ENCODE data around the gene SGSM2. TPM values are rescaled to one million over a fixed set of nuclear protein-coding genes. Genes with fewer than 3 reads are reported as not detected.

The SGSM2 gene
- polyA plus RNA-seq, 1 donor from 2014 or later = 222 TPM

- Histone ChIP-seq H3K27ac (ENCODE audit: low read length) (no peak overlapping the region), H3K27me3 (ENCODE audit: insufficient read depth, low read depth, low read length) (no peaks in the 10 kb centered on the region), H3F3A (ENCODE audit: insufficient read depth, low read length, poor library complexity, severe bottlenecking) (no peaks in the 10 kb centered on the region), H2AFZ (ENCODE audit: low read depth, low read length) (no peak overlapping the region), H3K4me3 (ENCODE audit: low read length) (no peak overlapping the region), H3K9me2 (ENCODE audit: insufficient read depth, low read length) (no peaks in the 10 kb centered on the region), H3K4me2 (ENCODE audit: low read length) (no peak overlapping the region), H3K79me2 (replicated peaks; ENCODE audit: insufficient read depth, low read length) (no peaks in the 10 kb centered on the region), H3K9ac (ENCODE audit: low read length) (no peak overlapping the region), H3K9me3 (ENCODE audit: low read length) (no peaks in the 10 kb centered on the region), H3K36me3 (ENCODE audit: insufficient read depth, low read length) (no peaks in the 10 kb centered on the region), H4K20me1 (ENCODE audit: insufficient read depth) (no peaks in the 10 kb centered on the region)
- TF ChIP-seq, protein P1, sequence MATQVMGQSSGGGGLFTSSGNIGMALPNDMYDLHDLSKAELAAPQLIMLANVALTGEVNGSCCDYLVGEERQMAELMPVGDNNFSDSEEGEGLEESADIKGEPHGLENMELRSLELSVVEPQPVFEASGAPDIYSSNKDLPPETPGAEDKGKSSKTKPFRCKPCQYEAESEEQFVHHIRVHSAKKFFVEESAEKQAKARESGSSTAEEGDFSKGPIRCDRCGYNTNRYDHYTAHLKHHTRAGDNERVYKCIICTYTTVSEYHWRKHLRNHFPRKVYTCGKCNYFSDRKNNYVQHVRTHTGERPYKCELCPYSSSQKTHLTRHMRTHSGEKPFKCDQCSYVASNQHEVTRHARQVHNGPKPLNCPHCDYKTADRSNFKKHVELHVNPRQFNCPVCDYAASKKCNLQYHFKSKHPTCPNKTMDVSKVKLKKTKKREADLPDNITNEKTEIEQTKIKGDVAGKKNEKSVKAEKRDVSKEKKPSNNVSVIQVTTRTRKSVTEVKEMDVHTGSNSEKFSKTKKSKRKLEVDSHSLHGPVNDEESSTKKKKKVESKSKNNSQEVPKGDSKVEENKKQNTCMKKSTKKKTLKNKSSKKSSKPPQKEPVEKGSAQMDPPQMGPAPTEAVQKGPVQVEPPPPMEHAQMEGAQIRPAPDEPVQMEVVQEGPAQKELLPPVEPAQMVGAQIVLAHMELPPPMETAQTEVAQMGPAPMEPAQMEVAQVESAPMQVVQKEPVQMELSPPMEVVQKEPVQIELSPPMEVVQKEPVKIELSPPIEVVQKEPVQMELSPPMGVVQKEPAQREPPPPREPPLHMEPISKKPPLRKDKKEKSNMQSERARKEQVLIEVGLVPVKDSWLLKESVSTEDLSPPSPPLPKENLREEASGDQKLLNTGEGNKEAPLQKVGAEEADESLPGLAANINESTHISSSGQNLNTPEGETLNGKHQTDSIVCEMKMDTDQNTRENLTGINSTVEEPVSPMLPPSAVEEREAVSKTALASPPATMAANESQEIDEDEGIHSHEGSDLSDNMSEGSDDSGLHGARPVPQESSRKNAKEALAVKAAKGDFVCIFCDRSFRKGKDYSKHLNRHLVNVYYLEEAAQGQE (IDR thresholded peaks at IDR 0.05; ENCODE audit: borderline replicate concordance) = no peak
- TF ChIP-seq TAF1 (IDR thresholded peaks at IDR 0.05; ENCODE audit: low read depth) (no peak), EP300 (conservative IDR thresholded peaks at IDR 0.05; ENCODE audit: poor library complexity, severe bottlenecking) (no peak), RAD21 (conservative IDR thresholded peaks at IDR 0.05) (no peak), SMC3 (conservative IDR thresholded peaks at IDR 0.05; ENCODE audit: poor library complexity) (no peak), MXI1 (conservative IDR thresholded peaks at IDR 0.05; ENCODE audit: poor library complexity, severe bottlenecking) (no peak), POLR2AphosphoS5 (IDR thresholded peaks at IDR 0.05) (no peak), EZH2 (IDR thresholded peaks at IDR 0.05; ENCODE audit: borderline replicate concordance, insufficient read depth, low read length, poor library complexity, severe bottlenecking) (no peak)
- TF ChIP-seq, protein P2, sequence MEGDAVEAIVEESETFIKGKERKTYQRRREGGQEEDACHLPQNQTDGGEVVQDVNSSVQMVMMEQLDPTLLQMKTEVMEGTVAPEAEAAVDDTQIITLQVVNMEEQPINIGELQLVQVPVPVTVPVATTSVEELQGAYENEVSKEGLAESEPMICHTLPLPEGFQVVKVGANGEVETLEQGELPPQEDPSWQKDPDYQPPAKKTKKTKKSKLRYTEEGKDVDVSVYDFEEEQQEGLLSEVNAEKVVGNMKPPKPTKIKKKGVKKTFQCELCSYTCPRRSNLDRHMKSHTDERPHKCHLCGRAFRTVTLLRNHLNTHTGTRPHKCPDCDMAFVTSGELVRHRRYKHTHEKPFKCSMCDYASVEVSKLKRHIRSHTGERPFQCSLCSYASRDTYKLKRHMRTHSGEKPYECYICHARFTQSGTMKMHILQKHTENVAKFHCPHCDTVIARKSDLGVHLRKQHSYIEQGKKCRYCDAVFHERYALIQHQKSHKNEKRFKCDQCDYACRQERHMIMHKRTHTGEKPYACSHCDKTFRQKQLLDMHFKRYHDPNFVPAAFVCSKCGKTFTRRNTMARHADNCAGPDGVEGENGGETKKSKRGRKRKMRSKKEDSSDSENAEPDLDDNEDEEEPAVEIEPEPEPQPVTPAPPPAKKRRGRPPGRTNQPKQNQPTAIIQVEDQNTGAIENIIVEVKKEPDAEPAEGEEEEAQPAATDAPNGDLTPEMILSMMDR (IDR thresholded peaks at IDR 0.05; ENCODE audit: poor library complexity, severe bottlenecking) = no peak
Measured at GRCh38 chr17:2362416-2362815, 25.1 kb downstream of the SGSM2 start.

GRCh38 chr17:2362881-2363280, 25.6 kb downstream of the SGSM2 start:
- Histone ChIP-seq H3K4me2 (ENCODE audit: low read length) (no peak overlapping the region), H2AFZ (ENCODE audit: low read depth, low read length) (no peak overlapping the region), H3K9me3 (ENCODE audit: low read length) (no peaks in the 10 kb centered on the region), H3K4me3 (ENCODE audit: low read length) (no peak overlapping the region), H3K36me3 (ENCODE audit: insufficient read depth, low read length) (no peaks in the 10 kb centered on the region), H4K20me1 (ENCODE audit: insufficient read depth) (no peaks in the 10 kb centered on the region), H3K79me2 (replicated peaks; ENCODE audit: insufficient read depth, low read length) (no peaks in the 10 kb centered on the region), H3K27ac (ENCODE audit: low read length) (no peak overlapping the region), H3K9me2 (ENCODE audit: insufficient read depth, low read length) (no peaks in the 10 kb centered on the region), H3F3A (ENCODE audit: insufficient read depth, low read length, poor library complexity, severe bottlenecking) (no peaks in the 10 kb centered on the region), H3K27me3 (ENCODE audit: insufficient read depth, low read depth, low read length) (no peaks in the 10 kb centered on the region), H3K9ac (ENCODE audit: low read length) (no peak overlapping the region)
- TF ChIP-seq POLR2AphosphoS5 (IDR thresholded peaks at IDR 0.05) (no peak), SMC3 (conservative IDR thresholded peaks at IDR 0.05; ENCODE audit: poor library complexity) (no peak), TAF1 (IDR thresholded peaks at IDR 0.05; ENCODE audit: low read depth) (no peak), EP300 (conservative IDR thresholded peaks at IDR 0.05; ENCODE audit: poor library complexity, severe bottlenecking) (no peak), RAD21 (conservative IDR thresholded peaks at IDR 0.05) (no peak), MXI1 (conservative IDR thresholded peaks at IDR 0.05; ENCODE audit: poor library complexity, severe bottlenecking) (no peak), EZH2 (IDR thresholded peaks at IDR 0.05; ENCODE audit: borderline replicate concordance, insufficient read depth, low read length, poor library complexity, severe bottlenecking) (no peak)
- TF ChIP-seq, protein P2 (IDR thresholded peaks at IDR 0.05; ENCODE audit: poor library complexity, severe bottlenecking) = no peak
- TF ChIP-seq, protein P1 (IDR thresholded peaks at IDR 0.05; ENCODE audit: borderline replicate concordance) = no peak
